Activated CD8-positive, alpha-beta T cell treated with anti-CD3 and anti-CD28 coated beads, Interleukin-2, amount 10 ng/mL, durations not matched to agents 7 days and 5 days (primary cell): ENCODE data around the gene DBI. TPM values are rescaled to one million over a fixed set of nuclear protein-coding genes. Genes with fewer than 3 reads are reported as not detected.

Experiments used
- ATAC-seq: fragments of 150-1000 bp; cut with Tn5 transposase; one replicate; pipeline ENCODE4 v1.10.0; 2021; ENCODE audit warnings: moderate library complexity
- CTCF ChIA-PET: fragments of 350-600 bp; sonication (Branson Sonifier 250); formaldehyde crosslinking; loops from one replicate; lab custom pipeline; 2021; ENCODE audit warnings: antibody characterized with exemption; lab: Charles Lee
- POLR2A ChIA-PET: fragments of 350-600 bp; sonication (Branson Sonifier 250); formaldehyde crosslinking; loops from one replicate; lab custom pipeline; 2021; ENCODE audit warnings: antibody characterized with exemption; lab: Charles Lee
- DNase-seq: peaks from one replicate; pipeline ENCODE4 v3.0.0-alpha.2; 2020
- H3K27ac Mint-ChIP-seq: one replicate; pipeline ENCODE4 v1.8.0; 2021; ENCODE audit warnings: mild to moderate bottlenecking, mixed read lengths
- H3K27me3 Mint-ChIP-seq: one replicate; pipeline ENCODE4 v1.8.0; 2021; ENCODE audit warnings: low read depth, mixed read lengths
- H3K36me3 Mint-ChIP-seq: one replicate; pipeline ENCODE4 v1.8.0; 2021; ENCODE audit warnings: low read depth, mixed read lengths
- H3K4me1 Mint-ChIP-seq: one replicate; pipeline ENCODE4 v1.8.0; 2021; ENCODE audit warnings: low read depth, mixed read lengths
- H3K4me3 Mint-ChIP-seq: one replicate; pipeline ENCODE4 v1.8.0; 2021; ENCODE audit warnings: mild to moderate bottlenecking, mixed read lengths
- H3K9me3 Mint-ChIP-seq: one replicate; pipeline ENCODE4 v1.8.0; 2022; ENCODE audit warnings: mixed read lengths; ENCODE audit not compliant: insufficient read depth
- total RNA-seq, 2 experiments: library from RNA; stranded (reverse); gene quantifications; one replicate each; pipeline ENCODE4 v1.2.3, GENCODE V29; 2021

Gene DBI
- total RNA-seq, 2 experiments from 2014 or later, result 192 TPM

- POLR2A ChIA-PET, result no interaction called here
- Mint-ChIP-seq H3K27me3 (peaks cover 7% of the 10 kb centered on the region), H3K4me3 (no peak overlapping the region), H3K27ac (no peak overlapping the region), H3K4me1 (no peaks in the 10 kb centered on the region), H3K36me3 (no peaks in the 10 kb centered on the region), H3K9me3 (no peaks in the 10 kb centered on the region)
- CTCF ChIA-PET, result no interaction called here
- DNase-seq, result no peak
- no peak for ATAC-seq
Measured at GRCh38 chr2:119421304-119421703, 54.5 kb downstream of the DBI start.

GRCh38 chr2:119421741-119422140 lies 55.0 kb downstream of the DBI start:
- Mint-ChIP-seq H3K4me1 (no peaks in the 10 kb centered on the region), H3K27me3 (peaks cover 7% of the 10 kb centered on the region), H3K9me3 (no peaks in the 10 kb centered on the region), H3K27ac (no peak overlapping the region), H3K4me3 (no peak overlapping the region), H3K36me3 (no peaks in the 10 kb centered on the region)
- ChIA-PET CTCF (no interaction called here), POLR2A (no interaction called here)
- no peak for ATAC-seq
- DNase-seq, result no peak

Other genes starting within 250 kb of the DBI start
- not detected for gene C1QL2, start 208.2 kb upstream of the DBI start, total RNA-seq
- under 1 TPM; 0.13 TPM for gene STEAP3, start 143.1 kb upstream of the DBI start, total RNA-seq
- 1 to 10 TPM; 5.8 to 6.6 TPM for gene C2orf76, start 143 bp upstream of the DBI start, total RNA-seq
- gene TMEM37, start 64.9 kb downstream of the DBI start, total RNA-seq, result not detected
- gene SCTR, start 157.5 kb downstream of the DBI start, total RNA-seq, result not detected
- gene CFAP221, start 177.5 kb downstream of the DBI start, total RNA-seq, result not detected